MM.1S (cell line): ENCODE data around the gene KANK2.

ENCODE experiments used
- DNase-seq: peaks from one replicate; pipeline ENCODE4 v3.0.0-alpha.2; 2015
- H2AFZ ChIP-seq: fragments of 300-600 bp; sonication (generic); 2 replicates; pipeline ENCODE4 v1.6.0; 2016; ENCODE audit warnings: antibody characterized with exemption, low read length
- H3F3A ChIP-seq: fragments of 300-600 bp; sonication (generic); 2 replicates; pipeline ENCODE4 v1.6.1; 2016; ENCODE audit warnings: mild to moderate bottlenecking, antibody characterized with exemption, low read length, moderate library complexity, mixed read lengths; ENCODE audit not compliant: insufficient read depth
- H3K27ac ChIP-seq: fragments of 300-600 bp; sonication (generic); 2 replicates; pipeline ENCODE4 v1.5.1; 2016; ENCODE audit warnings: mild to moderate bottlenecking, low read length
- H3K27me3 ChIP-seq: fragments of 300-600 bp; sonication (generic); replicated peaks from 2 replicates; pipeline ENCODE4 v1.6.0; 2016; ENCODE audit warnings: low read length; ENCODE audit not compliant: insufficient read depth
- H3K36me3 ChIP-seq: fragments of 300-600 bp; sonication (generic); replicated peaks from 2 replicates; pipeline ENCODE4 v1.6.1; 2016; ENCODE audit warnings: mild to moderate bottlenecking, low read length, mixed read lengths; ENCODE audit not compliant: insufficient read depth
- H3K4me1 ChIP-seq: fragments of 300-600 bp; sonication (generic); 2 replicates; pipeline ENCODE4 v1.6.1; 2016; ENCODE audit warnings: low read length, mixed read lengths
- H3K4me2 ChIP-seq: fragments of 300-600 bp; sonication (generic); 2 replicates; pipeline ENCODE4 v1.6.0; 2016; ENCODE audit warnings: low read depth, low read length
- H3K4me3 ChIP-seq: fragments of 300-600 bp; sonication (generic); 2 replicates; pipeline ENCODE4 v1.5.1; 2016; ENCODE audit warnings: low read length, mixed read lengths
- H3K79me2 ChIP-seq: fragments of 300-600 bp; sonication (generic); 2 replicates; pipeline ENCODE4 v1.6.1; 2016; ENCODE audit warnings: mixed run types, low read length, mixed read lengths
- H3K9ac ChIP-seq: fragments of 300-600 bp; sonication (generic); 2 replicates; pipeline ENCODE4 v1.6.1; 2016; ENCODE audit warnings: low read length, mixed read lengths
- H3K9me2 ChIP-seq: fragments of 300-600 bp; sonication (generic); replicated peaks from 2 replicates; pipeline ENCODE4 v1.6.1; 2016; ENCODE audit warnings: mild to moderate bottlenecking, low read length, mixed read lengths; ENCODE audit not compliant: insufficient read depth
- H3K9me3 ChIP-seq: fragments of 300-600 bp; sonication (generic); replicated peaks from 2 replicates; pipeline ENCODE4 v1.6.1; 2016; ENCODE audit warnings: mild to moderate bottlenecking, low read length, mixed read lengths; ENCODE audit not compliant: insufficient read depth
- H4K20me1 ChIP-seq: fragments of 300-600 bp; sonication (generic); 2 replicates; pipeline ENCODE4 v1.6.1; 2016; ENCODE audit warnings: mild to moderate bottlenecking, low read length, moderate library complexity, mixed read lengths; ENCODE audit not compliant: insufficient read depth
- EZH2 ChIP-seq: fragments of 300-600 bp; sonication (generic); optimal IDR thresholded peaks from 2 replicates; pipeline ENCODE3; 2017; ENCODE audit warnings: low read depth, mild to moderate bottlenecking, antibody characterized with exemption, low read length, mixed read lengths
- EZH2phosphoT487 ChIP-seq: fragments of 300-600 bp; sonication (generic); IDR thresholded peaks from 2 replicates; pipeline ENCODE4 v1.6.1; 2018; ENCODE audit warnings: antibody characterized with exemption, low read length
- TF ChIP-seq, protein P1 (sequence below): fragments of 300-600 bp; sonication (generic); IDR thresholded peaks from 2 replicates; pipeline ENCODE4 v1.5.1; 2016; ENCODE audit warnings: antibody characterized with exemption, low read length, mixed read lengths

Gene KANK2

DNA sequence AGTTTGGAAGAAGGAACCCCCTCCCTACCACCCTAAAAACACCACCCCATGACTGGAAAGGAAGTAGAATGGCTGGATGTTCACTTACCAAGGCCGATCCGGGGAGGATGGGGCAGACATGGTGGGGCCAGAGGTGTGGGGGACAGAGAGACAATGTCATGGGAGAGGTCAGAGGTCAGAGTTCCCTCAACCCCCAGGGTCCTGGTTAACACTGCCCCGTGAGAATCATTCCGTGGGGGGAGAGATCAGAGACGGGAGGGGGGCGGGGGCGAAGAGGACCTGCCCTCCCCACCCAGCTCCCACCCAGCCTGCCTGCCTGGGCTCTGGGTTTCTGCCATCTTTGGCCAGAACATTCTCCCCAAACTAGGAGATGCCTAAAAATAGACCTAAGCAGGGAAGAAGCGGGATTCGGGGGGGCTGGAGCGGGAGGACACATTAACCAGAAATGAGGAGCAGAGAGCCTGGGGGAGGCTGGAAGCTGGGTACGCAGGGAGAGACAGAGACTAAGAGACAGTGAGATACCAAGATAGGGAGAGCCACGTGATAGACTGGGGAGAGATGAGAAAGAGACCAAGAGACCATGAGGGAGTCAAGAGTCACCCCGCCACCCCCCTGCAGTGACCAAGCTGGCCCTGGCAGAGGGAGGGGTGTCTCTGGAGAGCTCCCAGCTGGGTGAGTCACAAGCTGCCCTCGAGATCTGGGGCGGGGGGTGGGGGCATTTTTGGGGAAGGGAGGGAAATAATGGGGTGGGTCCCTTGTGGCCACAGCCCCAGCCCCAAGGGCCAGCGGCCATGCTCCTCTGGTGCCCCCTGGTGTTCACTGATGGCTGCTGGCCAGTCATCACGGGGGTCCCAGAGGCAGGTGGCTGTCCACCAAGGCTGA lies 6.1 kb upstream of the KANK2 start:
- Histone ChIP-seq H3K27me3 (no peaks in the 10 kb centered on the region), H2AFZ (no peak overlapping the region)

GRCh38 chr19:11202488-11203193 lies 5.3 kb upstream of the KANK2 start:
- H3K27ac ChIP-seq: no peak overlapping the region

More for the DNA sequence above, 6.1 kb upstream of the KANK2 start:
- Histone ChIP-seq H3K4me2 (no peak overlapping the region), H3K9ac (no peak overlapping the region), H4K20me1 (no peaks in the 10 kb centered on the region), H3K4me3 (no peak overlapping the region), H3F3A (peaks cover 5% of the 10 kb centered on the region), H3K4me1 (no peaks in the 10 kb centered on the region), H3K27ac (no peak overlapping the region), H3K79me2 (no peaks in the 10 kb centered on the region), H3K9me2 (no peaks in the 10 kb centered on the region), H3K9me3 (no peaks in the 10 kb centered on the region), H3K36me3 (no peaks in the 10 kb centered on the region)
- peak; percentile 21 for DNase-seq
- TF ChIP-seq EZH2 (no peak), EZH2phosphoT487 (no peak)
- TF ChIP-seq, protein P1, sequence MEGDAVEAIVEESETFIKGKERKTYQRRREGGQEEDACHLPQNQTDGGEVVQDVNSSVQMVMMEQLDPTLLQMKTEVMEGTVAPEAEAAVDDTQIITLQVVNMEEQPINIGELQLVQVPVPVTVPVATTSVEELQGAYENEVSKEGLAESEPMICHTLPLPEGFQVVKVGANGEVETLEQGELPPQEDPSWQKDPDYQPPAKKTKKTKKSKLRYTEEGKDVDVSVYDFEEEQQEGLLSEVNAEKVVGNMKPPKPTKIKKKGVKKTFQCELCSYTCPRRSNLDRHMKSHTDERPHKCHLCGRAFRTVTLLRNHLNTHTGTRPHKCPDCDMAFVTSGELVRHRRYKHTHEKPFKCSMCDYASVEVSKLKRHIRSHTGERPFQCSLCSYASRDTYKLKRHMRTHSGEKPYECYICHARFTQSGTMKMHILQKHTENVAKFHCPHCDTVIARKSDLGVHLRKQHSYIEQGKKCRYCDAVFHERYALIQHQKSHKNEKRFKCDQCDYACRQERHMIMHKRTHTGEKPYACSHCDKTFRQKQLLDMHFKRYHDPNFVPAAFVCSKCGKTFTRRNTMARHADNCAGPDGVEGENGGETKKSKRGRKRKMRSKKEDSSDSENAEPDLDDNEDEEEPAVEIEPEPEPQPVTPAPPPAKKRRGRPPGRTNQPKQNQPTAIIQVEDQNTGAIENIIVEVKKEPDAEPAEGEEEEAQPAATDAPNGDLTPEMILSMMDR: peak; percentile 68

GRCh38 chr19:11201791-11202190 lies 4.4 kb upstream of the KANK2 start:
- Histone ChIP-seq H4K20me1 (no peaks in the 10 kb centered on the region), H3K27me3 (no peaks in the 10 kb centered on the region), H3K27ac (no peak overlapping the region), H3F3A (peaks cover 10% of the 10 kb centered on the region), H3K4me3 (no peak overlapping the region), H3K9ac (no peak overlapping the region), H3K9me2 (no peaks in the 10 kb centered on the region), H3K9me3 (no peaks in the 10 kb centered on the region), H3K36me3 (no peaks in the 10 kb centered on the region), H3K4me2 (no peak overlapping the region), H3K79me2 (no peaks in the 10 kb centered on the region), H3K4me1 (0 out of 2 replicates have a peak, but pooled peaks cover 3% of the 10 kb centered on the region), H2AFZ (no peak overlapping the region)
- DNase-seq: no peak
- TF ChIP-seq EZH2phosphoT487 (no peak), EZH2 (no peak)
- TF ChIP-seq, protein P1: no peak

More at GRCh38 chr19:11202488-11203193, 5.3 kb upstream of the KANK2 start:
- 0 out of 2 replicates have a peak, but pooled peaks cover 3% of the 10 kb centered on the region for H3K4me1 ChIP-seq
- H4K20me1 ChIP-seq: no peaks in the 10 kb centered on the region
- H3K9ac ChIP-seq: no peak overlapping the region
- H3F3A ChIP-seq: peaks cover 10% of the 10 kb centered on the region
- no peak overlapping the region for H3K4me3 ChIP-seq
- DNase-seq: no peak
- TF ChIP-seq EZH2 (no peak), EZH2phosphoT487 (no peak)
- TF ChIP-seq, protein P1: no peak
- H3K27me3 ChIP-seq: no peaks in the 10 kb centered on the region
- H3K4me2 ChIP-seq: no peak overlapping the region
- H2AFZ ChIP-seq: no peak overlapping the region
- no peaks in the 10 kb centered on the region for H3K9me2 ChIP-seq
- H3K36me3 ChIP-seq: no peaks in the 10 kb centered on the region
- H3K9me3 ChIP-seq: no peaks in the 10 kb centered on the region
- H3K79me2 ChIP-seq: no peaks in the 10 kb centered on the region
